GM19099 (cell line): ENCODE results near the gene BCR.

Experiments used
- POLR2A ChIP-seq: IDR thresholded peaks from 3 replicates; pipeline ENCODE4 v1.6.1; 2011; ENCODE audit warnings: low read depth; ENCODE audit not compliant: insufficient read length; ENCODE audit errors: extremely low read depth

Gene BCR

GRCh38 chr22:23197836-23198235 lies 17.5 kb downstream of the BCR start:
- no peak for TF ChIP-seq POLR2A

DNA sequence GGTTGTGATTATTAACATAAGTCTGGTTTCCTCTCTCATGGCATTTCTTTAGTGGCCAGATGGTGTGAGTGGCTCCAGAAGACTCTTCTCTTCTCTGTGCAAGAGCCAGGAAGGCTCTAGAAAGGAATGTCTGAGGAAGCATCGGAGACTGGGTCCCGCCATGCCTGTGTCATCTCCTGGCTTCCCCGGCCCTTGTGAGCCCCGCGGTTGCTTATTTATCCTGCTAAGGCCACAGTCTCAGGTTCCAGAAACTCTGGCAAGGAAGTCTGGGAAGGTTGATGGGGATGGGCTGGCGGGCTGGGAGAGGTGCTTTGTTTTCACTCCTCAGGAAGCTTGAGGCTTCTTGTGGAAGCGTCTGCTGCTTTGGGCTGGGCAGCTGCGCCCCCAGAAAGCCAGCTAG lies 18.9 kb downstream of the BCR start:
- no peak for TF ChIP-seq POLR2A

GRCh38 chr22:23200898-23201297 lies 20.6 kb downstream of the BCR start:
- TF ChIP-seq POLR2A, result no peak

DNA sequence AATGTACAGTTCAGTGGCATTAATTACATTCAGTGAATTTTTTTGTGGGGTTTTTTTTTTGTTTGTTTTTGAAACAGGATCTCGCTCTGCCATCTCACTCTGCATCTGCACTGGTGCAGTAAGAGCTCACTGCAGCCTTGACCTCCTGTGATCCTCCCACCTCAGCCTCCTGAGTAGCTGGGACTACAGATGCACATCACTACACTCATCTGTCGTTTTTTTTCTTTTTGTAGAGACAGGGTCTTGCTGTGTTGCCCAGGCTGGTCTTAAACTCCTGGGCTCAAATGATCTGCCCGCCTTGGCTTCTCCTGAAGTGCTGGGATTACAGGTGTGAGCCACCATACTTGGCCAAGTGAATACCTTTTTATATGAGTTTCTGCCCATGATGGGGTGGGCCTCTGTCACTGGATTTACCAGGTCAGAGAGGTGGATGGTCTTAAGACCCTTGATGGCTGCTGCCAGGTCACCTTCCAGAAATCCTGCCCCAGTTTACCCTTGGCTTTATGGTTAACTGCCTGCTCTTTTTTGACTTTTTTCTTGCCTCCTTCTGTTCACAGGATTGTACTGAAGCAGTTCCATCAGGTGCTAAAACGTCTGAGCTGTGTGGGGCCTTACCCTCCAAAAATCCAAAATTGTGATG lies 22.6 kb downstream of the BCR start:
- no peak for TF ChIP-seq POLR2A

- no peak for TF ChIP-seq POLR2A
These were observed 23.3 kb downstream of the BCR start for GRCh38 chr22:23203452-23204124.

GRCh38 chr22:23204125-23204488 lies 23.8 kb downstream of the BCR start:
- no peak for TF ChIP-seq POLR2A

DNA sequence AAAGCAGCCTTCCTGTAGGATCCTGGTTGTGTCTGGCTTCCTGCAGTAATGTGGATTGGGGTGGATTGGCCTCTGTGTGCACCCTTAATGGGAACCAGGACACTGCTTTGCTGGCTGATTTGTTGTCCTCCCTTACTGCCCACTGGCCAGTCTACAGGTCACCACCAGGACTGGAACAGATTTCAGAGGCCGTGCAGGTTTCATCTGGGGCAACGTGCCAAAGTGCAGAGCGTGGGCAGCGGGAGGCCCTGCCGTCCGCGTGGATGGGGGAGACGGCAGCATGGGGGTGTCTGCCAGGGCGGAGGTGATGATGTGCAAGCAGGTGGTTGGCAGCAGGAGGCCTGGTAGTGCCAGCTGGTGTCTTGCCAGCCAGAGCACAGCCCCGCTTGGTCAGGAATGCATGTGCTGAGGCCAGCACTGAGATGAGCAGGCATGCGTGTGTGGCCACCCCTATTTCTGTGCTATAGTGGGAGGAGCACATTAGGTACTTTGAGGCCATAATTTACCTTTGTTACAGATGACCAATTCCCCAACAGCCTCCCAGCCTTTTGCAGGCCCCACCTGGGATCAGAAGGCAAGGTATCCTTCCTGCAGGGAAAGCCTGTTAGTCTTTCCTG lies 24.3 kb downstream of the BCR start:
- TF ChIP-seq POLR2A, result no peak

DNA sequence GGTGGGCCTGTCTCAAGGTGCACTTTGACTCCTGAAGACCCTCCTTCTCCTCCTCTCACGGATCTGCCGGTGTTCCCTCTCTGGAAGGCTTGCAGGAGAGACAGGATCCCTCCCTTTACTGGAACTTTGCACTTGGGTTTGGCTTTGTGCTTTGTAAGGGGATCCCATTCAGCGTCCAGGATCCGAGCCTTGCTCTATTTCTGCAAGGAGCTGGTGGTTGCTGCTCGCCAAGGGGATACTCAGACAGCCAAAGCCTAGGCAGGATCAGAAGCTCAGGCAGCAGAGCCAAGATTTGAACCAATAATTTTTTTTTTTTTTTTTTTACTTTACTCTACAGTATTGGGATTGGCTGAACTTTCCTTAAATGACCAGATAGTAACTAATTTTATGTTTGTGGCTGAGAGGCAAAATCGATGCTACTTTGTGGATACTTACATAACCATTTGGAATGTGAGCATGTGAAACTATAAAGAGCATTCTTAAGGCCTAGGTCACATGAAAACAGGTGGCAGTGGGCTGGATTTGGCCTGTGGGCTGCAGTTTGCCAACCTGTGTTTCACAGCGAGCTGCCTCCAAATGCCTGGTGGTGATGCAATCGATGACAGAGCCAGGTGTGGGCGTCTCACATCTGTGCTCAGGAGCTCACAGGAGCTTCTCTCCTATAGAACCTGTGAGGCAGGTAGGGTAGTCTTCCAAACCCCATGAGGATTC lies 25.2 kb downstream of the BCR start:
- no peak for TF ChIP-seq POLR2A

DNA sequence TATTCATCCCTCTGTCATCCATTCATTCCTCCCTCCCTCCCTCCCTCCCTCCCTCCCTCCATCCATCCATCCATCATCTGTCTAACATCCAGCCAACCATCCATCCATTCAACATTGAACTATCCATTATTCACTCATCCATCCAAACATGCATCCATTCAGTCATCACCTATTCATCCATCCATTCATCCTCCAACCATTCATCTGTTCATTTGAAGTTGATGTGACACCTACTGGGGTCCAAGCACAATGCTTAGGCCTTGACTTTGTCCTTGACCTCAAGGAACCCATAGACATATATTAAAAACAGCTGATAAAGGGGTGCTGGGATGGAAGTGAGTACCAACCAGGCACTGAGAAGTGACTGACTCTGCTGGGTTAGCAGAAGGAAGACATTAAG lies 26.6 kb downstream of the BCR start:
- TF ChIP-seq POLR2A, result no peak

GRCh38 chr22:23207729-23208393 lies 27.6 kb downstream of the BCR start:
- no peak for TF ChIP-seq POLR2A

DNA sequence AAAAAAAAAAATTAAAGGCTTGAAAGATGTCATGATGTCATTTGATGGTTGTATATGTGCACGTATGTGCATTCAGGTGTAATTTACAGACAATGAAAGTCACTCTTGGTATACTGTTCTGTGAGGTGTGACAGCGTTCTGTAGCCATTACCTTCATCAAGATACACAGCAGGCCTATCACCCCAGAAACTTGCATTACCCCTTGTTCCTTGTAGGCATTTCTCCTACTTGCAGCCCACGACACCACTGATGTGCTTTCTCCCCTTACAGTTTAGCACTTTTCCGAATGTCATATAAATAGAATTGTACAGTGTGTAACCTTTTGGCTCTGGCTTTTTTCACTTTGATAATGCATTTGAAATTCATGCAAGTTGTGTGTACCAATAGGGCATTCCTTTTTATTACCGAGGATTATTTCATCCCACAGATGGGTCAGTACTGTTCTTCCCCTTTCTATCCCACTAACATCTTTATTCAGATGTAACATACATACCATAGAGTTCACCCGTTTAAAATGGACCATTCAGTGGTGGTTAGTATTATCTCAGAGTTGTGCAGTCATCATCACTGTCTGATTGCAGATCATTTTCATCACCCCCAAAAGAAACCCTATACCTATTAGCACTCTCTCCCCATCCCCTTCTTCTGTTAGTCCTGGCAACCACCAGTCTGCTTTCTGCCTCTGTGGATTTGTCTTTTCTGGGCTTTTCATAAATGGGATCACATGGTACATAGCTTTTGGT lies 30.3 kb downstream of the BCR start:
- no peak for TF ChIP-seq POLR2A

GRCh38 chr22:23211622-23212021 lies 31.3 kb downstream of the BCR start:
- TF ChIP-seq POLR2A, result no peak

DNA sequence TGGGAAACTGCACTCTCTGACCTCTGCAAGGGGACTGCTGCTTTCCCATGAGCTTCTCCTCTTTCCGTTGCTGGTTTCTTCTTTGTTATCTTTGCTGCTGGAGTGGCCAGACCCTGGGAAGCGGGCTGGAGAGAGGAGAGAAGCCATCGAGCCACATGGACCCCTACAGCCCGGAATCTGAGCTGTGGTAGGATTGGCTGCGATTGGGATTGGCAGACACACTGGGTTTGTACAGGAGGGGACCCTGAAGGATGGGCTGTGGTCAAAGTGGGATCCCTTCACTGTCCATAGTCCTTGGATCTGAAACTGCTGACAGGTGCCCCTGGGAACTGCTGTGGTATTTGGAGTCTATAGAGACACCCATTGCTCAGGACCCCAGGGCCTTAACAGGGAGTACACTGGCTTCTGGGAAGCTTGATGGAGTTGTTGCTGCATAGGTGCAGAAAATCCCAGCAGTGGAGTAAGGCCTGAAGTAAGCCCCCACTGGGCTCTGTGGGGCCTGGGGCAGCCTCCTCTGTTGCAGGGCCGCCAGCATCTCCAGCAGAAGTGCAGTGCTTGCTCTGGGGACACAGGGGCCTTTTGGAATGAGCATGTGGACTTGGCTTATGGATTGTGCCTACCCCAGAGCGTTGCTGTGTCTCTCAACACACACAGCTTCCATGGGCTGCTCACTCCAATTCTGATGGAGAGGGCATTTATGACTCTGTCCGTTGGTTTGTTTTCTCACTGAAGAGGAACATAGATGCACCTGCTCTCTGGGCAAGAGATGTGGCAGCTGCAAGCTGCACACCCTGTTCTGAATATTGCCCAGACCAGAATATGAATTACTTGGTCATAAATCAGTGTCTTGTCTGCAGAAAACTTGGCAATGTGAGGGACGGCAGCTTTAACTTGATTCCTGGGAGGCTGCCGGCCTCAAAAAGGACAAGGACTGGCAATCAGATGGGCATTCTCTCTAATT lies 32.0 kb downstream of the BCR start:
- no peak for TF ChIP-seq POLR2A
